ENCODE data around the gene GPAT3.

The GPAT3 gene

DNA sequence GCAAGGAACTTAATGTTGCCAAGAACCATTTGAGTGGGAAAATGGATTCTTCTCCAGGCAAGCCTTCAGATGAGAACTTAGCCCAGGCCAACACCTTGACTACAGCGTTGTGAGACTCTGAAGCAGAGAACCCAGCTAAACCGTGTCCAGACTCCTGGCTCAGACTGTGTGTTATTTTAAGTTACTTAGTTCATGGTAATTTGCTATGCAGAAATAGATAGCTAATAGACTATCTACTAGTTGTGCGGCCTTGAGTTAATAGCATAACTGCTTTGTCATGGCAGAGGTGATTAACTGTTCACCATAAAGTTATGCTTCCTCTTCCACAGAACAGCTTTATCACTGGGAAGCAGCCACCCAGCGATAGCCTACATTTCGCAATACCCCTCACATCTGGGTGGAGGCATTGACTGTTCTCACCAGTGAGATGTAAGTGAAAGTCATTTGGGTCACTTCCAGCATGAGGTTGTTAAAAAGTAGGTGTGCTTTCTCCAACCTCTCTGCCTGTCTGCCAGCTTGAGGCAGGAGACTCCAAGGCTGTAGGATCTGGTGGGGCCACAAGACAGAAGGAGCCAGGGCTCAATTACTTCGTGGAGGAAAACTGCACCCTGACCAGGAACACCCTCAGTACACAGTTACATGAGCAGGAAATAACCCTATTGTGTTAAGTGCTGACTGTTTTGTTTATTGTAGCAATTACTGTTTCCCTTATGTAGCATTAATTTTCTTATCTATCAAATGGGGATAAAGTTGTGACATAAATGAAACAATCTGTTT is 94.2 kb downstream of the GPAT3 start:
- no peak for DNase-seq (ENCODE audit: low spot score)
- in situ Hi-C loops (cut with MboI; ENCODE audit: low sequenced_read_pairs, unreplicated experiment) = no loop called here
- TF ChIP-seq, protein P1, sequence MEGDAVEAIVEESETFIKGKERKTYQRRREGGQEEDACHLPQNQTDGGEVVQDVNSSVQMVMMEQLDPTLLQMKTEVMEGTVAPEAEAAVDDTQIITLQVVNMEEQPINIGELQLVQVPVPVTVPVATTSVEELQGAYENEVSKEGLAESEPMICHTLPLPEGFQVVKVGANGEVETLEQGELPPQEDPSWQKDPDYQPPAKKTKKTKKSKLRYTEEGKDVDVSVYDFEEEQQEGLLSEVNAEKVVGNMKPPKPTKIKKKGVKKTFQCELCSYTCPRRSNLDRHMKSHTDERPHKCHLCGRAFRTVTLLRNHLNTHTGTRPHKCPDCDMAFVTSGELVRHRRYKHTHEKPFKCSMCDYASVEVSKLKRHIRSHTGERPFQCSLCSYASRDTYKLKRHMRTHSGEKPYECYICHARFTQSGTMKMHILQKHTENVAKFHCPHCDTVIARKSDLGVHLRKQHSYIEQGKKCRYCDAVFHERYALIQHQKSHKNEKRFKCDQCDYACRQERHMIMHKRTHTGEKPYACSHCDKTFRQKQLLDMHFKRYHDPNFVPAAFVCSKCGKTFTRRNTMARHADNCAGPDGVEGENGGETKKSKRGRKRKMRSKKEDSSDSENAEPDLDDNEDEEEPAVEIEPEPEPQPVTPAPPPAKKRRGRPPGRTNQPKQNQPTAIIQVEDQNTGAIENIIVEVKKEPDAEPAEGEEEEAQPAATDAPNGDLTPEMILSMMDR (IDR thresholded peaks at IDR 0.05; ENCODE audit: borderline replicate concordance, control extremely low read depth, extremely low read depth, insufficient read depth, missing control alignments) = no peak

DNA sequence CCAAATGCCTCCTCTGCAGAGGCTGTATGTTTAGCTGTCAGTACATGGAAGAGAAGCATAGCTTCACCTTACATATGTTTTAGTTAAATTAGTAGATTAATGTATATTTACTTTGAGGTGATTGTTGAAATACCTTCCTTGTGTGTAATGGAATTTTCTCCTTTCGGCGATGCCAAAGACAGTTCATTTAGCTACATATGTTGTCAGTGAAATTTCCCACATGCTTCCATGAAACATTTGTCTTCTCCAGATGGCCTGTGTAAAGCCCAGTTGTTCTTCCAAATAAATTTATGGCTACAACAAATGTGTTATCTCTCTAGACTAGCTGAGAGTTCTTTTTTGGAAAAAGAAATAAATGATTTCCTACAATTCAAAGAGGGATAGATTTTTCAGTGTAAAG is 95.2 kb downstream of the GPAT3 start:
- TF ChIP-seq, protein P1 (IDR thresholded peaks at IDR 0.05; ENCODE audit: borderline replicate concordance, control extremely low read depth, extremely low read depth, insufficient read depth, missing control alignments) = no peak
- in situ Hi-C loops (cut with MboI; ENCODE audit: low sequenced_read_pairs, unreplicated experiment) = no loop called here
- DNase-seq (ENCODE audit: low spot score) = no peak

DNA sequence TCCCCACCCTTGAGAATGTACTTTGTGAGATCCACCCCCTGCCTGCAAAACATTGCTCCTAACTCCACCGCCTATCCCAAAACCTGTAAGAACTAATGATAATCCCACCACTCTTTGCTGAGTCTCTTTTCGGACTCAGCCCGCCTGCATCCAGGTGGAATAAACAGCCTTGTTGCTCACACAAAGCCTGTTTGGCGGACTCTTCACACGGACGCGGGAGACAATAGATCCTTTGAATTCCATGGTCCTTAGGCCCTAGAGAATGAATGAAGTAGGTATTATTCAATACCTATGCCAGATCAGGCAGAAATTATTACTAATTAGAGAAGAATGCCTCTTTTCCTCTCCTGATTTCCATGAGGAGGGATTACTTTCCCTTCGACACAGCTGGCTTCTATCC is 101.0 kb downstream of the GPAT3 start:
- in situ Hi-C loops (cut with MboI; ENCODE audit: low sequenced_read_pairs, unreplicated experiment) = loop anchor here (5.0 kb wide), 1 partner anchor 135 kb away; no protein-coding TSS in a partner anchor
- TF ChIP-seq, protein P1 (IDR thresholded peaks at IDR 0.05; ENCODE audit: borderline replicate concordance, control extremely low read depth, extremely low read depth, insufficient read depth, missing control alignments) = no peak
- DNase-seq (ENCODE audit: low spot score) = no peak

DNA sequence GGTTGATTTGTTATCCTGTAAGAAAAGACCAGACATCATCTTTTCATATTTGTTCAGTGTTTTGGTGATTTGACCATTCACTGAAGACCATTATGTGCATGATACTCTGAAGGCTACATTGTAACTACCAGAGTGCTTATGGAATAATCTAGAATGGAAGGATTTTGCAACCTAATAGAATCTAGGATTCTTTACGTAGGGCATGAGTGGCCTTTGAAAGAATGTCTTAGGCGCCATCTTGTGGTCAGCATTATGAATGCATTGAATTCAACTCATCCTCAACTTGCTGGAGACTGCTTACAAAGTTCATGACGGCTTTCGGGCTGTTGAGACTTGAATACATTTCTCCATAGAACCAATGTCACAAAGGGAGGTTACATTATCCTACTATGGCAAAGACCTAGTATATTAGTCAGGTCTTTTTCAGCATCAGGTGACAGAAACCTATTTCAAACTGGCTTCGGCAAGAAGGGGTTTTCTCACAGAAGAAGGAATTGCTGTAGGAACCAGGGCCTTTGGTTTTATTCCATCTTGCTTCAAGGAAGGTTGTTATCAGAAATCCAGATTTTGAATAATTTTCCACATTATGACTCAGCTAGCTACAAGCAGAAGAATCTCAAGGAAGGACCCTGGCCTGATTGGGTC is 104.1 kb downstream of the GPAT3 start:
- in situ Hi-C loops (cut with MboI; ENCODE audit: low sequenced_read_pairs, unreplicated experiment) = loop anchor here (5.0 kb wide), 1 partner anchor 138 kb away; no protein-coding TSS in a partner anchor
- peak; percentile 66 for DNase-seq (ENCODE audit: low spot score)

DNA sequence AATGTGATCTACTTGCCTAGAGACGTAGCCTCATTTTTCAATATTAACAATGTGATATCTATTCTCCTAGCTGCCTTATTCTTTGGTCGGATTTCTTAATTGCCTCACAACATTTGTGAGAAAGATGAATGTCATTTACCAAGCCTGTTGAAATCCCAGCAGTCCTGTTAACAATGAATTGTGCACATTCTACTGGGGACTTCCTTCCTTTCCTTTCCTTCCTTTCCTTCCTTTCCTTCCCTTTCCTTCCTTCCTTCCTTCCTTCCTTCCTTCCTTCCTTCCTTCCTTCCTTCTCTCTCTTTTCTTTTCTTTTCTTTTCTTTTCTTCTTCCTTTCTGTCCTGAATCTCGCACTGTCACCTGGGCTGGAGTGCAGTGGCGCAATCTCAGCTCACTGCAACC is 107.1 kb downstream of the GPAT3 start:
- DNase-seq (ENCODE audit: low spot score) = no peak
- TF ChIP-seq, protein P1 (IDR thresholded peaks at IDR 0.05; ENCODE audit: borderline replicate concordance, control extremely low read depth, extremely low read depth, insufficient read depth, missing control alignments) = no peak
- in situ Hi-C loops (cut with MboI; ENCODE audit: low sequenced_read_pairs, unreplicated experiment) = no loop called here

More for the DNA sequence above, 104.1 kb downstream of the GPAT3 start:
- TF ChIP-seq, protein P1 (IDR thresholded peaks at IDR 0.05; ENCODE audit: borderline replicate concordance, control extremely low read depth, extremely low read depth, insufficient read depth, missing control alignments) = peak; percentile 75

DNA sequence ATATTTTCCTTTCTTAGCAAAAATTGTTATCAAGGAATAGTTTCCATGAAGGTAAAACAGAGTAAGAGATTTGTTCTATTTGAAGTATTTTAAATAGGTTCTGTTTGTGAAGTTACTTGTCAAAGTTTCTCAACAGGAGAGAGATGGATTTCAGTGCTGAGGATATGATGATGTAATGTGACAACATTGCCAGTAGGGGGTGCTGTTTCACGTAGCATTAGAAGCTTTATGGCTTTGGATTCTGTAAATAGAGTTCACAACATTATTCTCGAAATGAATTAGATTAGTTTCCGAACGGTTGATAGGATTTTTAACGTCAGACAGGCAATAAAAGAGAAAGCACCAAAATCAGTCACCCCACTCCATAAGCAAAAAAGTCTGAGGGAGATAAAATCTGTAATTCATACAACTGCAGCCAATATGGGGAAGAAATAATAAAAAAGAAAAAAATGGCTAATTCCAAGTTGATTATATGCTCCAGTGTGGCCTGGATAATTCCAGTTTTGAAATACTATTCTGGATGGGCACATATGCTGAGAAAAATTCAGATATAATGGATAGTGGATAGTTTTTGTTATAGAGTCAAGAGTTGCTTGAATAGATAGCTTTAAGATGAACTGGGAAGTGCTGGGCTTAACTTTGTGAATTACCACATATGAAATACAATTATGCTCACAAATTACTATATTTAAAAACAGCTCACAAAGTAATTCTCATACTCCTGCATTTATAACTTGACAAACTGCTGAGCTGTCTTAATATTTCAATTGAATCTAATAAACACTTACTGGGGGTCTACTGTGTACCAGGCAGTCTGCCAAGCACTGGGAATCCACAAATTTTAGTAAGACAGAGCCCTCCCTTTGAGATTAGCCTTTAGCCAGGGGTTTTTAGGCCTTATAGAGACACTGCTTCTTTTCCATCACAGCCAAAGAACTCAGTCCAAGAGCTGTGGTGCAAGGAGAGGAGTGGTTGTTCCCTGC is 109.1 kb downstream of the GPAT3 start:
- peak; percentile 60 for DNase-seq (ENCODE audit: low spot score)
- TF ChIP-seq, protein P1 (IDR thresholded peaks at IDR 0.05; ENCODE audit: borderline replicate concordance, control extremely low read depth, extremely low read depth, insufficient read depth, missing control alignments) = peak; percentile 78
- in situ Hi-C loops (cut with MboI; ENCODE audit: low sequenced_read_pairs, unreplicated experiment) = no loop called here

Measured in GM13976 (cell line).